Coronary artery (tissue), 2 donors: ENCODE measurements around the gene DSTYK.
A peak's percentile ranks its signal among the peaks of the same experiment; 100 is the strongest.

Source experiments
- DNase-seq: peaks from one replicate; pipeline ENCODE4 v3.0.0-alpha.2; 2017; ENCODE audit warnings: low spot score
- H3K27ac ChIP-seq, 2 donors: fragments of 200-600 bp; sonication (generic); one replicate each; pipeline ENCODE4 v1.5.1; 2016 to 2019
- H3K4me3 ChIP-seq: fragments of 200-600 bp; sonication (generic); 2 replicates; pipeline ENCODE4 v1.5.1; 2016; ENCODE audit warnings: mild to moderate bottlenecking, moderate library complexity
- TF ChIP-seq, protein P1 (sequence below): fragments of 200-600 bp; sonication (generic); IDR thresholded peaks from one replicate; pipeline ENCODE4 v1.5.1; 2019; ENCODE audit warnings: antibody characterized with exemption

Gene DSTYK

DNA sequence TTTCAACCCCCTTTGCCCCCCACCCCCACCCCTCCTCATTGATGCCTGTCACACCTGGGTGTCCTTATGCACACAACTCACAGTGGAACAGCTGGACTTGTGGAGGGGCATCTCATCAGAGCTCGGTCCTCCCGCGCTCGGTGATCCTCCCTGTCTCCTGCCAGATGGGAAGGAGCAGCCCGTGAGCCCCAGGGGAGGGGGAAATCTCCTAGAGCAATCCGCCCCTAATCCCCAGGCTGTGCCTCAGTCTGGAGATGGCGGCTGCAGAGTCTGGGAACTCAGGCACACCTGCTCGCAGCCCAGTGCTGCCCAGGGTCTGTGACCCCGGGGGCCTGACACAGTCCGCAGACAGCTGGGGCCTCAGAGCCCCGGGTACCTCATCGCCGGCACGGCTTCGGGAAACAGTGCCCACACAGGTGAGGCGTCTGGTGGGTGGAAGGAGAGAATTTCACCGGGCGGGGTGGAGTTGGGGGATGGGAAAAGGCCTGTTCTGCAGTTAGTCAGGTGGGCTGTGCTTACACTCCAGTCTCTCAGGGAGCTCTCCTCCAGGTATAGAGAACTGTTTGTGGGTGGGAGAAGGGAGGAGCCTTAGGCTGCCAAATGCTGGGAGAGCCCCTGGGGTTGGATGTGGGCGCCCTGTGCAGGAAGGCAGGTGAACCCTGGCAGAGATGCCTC is 45.6 kb upstream of the DSTYK start:
- H3K27ac ChIP-seq = no peak overlapping the region
- TF ChIP-seq, protein P1, sequence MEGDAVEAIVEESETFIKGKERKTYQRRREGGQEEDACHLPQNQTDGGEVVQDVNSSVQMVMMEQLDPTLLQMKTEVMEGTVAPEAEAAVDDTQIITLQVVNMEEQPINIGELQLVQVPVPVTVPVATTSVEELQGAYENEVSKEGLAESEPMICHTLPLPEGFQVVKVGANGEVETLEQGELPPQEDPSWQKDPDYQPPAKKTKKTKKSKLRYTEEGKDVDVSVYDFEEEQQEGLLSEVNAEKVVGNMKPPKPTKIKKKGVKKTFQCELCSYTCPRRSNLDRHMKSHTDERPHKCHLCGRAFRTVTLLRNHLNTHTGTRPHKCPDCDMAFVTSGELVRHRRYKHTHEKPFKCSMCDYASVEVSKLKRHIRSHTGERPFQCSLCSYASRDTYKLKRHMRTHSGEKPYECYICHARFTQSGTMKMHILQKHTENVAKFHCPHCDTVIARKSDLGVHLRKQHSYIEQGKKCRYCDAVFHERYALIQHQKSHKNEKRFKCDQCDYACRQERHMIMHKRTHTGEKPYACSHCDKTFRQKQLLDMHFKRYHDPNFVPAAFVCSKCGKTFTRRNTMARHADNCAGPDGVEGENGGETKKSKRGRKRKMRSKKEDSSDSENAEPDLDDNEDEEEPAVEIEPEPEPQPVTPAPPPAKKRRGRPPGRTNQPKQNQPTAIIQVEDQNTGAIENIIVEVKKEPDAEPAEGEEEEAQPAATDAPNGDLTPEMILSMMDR = no peak
- no peak overlapping the region for H3K4me3 ChIP-seq
- no peak for DNase-seq

DNA sequence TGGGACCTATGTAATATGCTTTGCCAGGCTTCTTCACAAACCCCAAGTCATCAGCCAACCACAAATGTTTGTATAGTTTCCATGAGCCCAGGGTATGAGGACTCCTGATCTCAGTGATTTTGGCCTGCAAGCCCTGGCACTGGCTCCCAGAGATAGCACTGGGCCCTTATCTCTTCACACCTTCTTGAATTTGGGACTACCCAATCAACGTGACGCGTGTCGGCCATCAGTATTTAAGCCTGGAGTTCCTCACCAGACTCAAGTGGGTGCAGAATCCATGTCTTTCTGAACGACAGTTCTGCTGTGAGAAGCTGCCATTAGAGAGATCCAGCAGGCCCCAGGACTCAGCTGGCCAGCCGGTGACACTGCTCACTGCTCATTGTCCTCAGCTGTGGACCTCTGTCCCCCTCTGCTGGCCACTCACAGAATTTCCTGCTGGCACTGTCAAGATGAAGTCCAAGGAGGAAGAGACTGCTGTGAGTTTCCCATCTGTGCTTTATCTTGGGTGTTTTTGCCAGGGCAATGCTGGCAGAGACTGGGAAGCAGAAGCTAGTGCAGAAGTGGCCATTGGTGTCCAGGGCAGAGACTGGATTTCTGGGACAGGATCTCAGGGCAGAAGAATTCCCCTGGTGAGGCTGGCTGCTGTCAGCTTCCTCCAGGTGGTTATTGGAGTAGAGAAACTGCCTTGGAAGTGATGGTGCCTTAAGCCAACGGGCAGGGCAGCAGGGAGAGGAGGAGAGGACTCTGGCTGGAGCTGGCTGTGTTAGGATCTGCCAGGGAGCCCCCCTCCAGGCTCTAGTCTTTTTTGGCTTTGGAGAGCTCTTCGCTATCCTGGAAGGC is 44.7 kb upstream of the DSTYK start:
- Histone ChIP-seq H3K4me3 (no peak overlapping the region), H3K27ac (peak overlapping the region; percentile 27 to 36)
- DNase-seq = peak; percentile 92
- TF ChIP-seq, protein P1 = peak; percentile 93

DNA sequence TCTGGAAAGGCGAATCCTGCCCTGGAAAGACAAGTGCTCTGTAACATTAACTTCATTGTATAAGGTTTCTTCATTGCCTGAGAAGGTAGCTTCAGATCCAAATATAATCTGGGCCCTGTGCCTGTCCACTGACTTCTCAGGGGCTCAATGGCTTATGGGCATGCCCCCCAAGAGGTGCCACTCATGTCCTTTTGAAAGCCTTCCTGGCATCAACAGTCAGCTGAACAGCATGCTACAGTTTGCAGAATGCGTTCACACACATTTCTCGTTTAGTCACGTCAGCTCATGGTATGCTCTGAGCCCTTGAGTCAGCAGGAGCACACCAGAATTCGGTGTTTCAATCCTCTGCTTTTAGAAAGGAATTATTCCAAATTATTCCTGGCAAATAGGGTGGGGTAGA is 40.1 kb upstream of the DSTYK start:
- Histone ChIP-seq H3K4me3 (no peak overlapping the region), H3K27ac (peak overlapping the region; percentile 80 to 95)
- DNase-seq = no peak
- TF ChIP-seq, protein P1 = no peak

- no peak overlapping the region for H3K4me3 ChIP-seq
- DNase-seq = no peak
- peak overlapping the region; percentile 80 to 95 for H3K27ac ChIP-seq
- TF ChIP-seq, protein P1 = no peak
Measured at GRCh38 chr1:205250699-205251098, 39.2 kb upstream of the DSTYK start.

DNA sequence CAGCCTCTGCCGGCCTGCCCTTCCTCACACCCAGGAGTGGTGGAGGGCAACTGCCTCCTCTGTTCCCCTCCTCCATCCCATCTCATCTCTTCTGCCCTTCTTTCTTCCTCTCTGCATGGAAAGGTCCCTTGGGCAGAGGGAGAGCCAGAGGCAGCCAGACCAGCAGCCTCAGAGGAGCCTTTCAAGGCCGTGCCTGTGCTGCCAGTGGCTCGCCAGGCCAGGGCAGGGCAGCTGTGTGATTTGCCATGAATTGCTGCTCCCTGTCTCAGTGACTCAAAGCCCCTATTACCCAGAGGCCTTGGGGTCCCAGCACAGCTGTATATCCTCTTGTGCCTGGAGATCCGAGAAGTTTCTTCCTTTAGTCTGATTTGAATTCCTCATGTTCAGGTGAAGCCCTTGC is 38.1 kb upstream of the DSTYK start:
- TF ChIP-seq, protein P1 = no peak
- Histone ChIP-seq H3K4me3 (peak overlapping the region; percentile 16), H3K27ac (peak overlapping the region; percentile 80 to 95)
- DNase-seq = no peak

- peak overlapping the region; percentile 16 for H3K4me3 ChIP-seq
- TF ChIP-seq, protein P1 = no peak
- peak overlapping the region; percentile 80 to 95 for H3K27ac ChIP-seq
- DNase-seq = peak; percentile 82
Measured at GRCh38 chr1:205248793-205249601, 37.5 kb upstream of the DSTYK start.
